ENCODE results near the gene ZNF335.

The ZNF335 gene

GRCh38 chr20:45949542-45950329, 22.3 kb downstream of the ZNF335 start:
- peak; percentile 69 for DNase-seq

DNA sequence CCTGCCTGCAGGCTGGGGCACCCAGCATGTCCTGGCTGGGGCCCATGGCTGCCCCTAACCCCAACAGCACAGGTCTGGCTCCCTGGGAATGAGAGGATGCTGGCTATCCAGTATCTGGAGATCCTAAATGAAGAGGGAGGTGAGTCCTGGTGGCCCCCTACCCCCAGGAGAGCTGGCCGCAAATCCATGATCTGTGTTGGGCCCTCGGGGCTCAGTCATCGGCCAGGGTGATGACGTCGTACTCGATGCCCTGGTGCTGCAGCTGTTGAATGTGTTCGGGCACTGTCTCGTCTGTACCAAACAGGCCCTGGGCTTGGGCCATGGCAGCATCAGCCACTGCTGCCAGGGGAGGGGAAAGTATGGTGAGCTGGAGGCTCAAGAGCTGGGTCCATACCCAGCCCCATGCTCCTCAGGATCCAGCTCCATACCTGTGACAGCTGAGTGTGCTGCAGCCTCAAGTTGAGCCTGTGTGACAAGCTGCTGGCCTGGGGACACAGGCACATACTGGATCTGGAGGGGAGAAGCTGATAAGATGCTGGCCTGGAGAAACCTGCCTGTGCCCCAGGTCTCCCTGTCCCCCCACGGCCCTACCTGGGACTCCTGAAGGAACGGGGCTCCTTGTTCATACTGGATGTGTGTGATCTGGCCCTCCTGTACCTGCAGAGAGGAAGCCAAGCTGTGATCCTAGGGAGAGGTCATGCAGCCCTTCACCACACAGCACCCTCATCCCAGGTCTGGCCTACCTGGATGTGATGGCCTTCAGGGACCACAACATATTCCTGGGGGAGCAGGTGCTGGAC, 23.1 kb downstream of the ZNF335 start:
- no peak for DNase-seq

DNA sequence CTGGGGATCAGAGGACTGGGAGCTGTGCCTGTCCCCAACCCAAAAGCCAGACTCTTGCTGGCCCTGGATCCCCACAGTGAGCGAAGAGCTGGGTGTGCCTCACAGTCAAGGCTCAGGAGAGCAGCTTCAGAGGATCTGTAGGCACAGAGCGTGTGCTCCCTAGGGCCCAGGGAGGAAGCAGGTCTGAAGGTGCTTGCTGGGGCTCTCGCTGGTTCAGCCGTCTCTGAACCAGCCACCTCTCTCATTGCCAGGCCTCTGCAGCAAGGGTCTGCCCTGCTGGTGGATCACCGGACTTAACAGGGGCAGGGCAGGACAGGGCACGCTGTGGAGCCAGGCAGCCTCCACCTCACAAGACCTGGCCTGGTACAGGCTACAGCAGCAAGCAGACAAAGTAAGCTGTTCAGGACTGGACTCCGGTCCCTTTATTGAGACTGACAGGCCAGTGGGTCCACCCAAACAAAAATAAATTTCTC, 23.7 kb downstream of the ZNF335 start:
- DNase-seq: no peak

GRCh38 chr20:45947110-45947866, 24.7 kb downstream of the ZNF335 start:
- no peak for DNase-seq

DNA sequence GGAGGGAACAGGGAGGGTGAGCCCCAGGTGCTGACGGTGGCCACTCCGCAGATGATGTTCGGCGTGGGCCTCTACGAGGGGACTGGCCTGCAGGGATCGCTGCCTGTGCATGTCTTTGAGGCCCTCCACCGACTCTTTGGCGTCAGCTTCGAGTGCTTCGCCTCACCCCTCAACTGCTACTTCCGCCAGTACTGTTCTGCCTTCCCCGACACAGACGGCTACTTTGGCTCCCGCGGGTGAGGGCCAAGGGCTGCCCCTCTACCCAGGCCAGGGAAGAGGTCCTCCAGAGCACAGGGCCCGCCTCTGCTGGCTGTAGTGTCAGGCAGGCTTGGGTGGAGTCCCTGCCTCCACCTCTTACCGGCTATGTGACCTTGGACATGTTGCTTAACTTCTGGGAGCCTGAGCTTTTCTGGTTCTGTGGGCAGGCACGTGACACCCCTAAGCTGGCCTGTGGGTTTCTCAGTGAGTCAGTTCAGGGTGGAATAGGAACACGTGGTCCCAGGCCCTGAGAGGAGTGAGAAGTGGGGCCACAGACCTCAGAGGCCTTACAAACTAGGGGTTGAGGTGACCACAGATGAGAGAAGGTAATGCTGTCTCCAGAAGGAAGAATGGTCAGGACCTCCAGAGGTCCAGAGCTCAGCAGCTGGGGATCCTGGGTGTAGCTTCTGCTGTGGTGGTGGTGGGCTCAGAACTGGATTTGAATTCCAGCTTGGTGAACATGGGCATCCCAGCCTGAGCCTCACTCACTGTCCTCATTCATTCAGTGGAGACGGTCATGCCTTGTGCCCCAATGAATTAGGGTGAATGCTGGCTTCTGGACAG, 25.6 kb downstream of the ZNF335 start:
- DNase-seq: no peak

DNA sequence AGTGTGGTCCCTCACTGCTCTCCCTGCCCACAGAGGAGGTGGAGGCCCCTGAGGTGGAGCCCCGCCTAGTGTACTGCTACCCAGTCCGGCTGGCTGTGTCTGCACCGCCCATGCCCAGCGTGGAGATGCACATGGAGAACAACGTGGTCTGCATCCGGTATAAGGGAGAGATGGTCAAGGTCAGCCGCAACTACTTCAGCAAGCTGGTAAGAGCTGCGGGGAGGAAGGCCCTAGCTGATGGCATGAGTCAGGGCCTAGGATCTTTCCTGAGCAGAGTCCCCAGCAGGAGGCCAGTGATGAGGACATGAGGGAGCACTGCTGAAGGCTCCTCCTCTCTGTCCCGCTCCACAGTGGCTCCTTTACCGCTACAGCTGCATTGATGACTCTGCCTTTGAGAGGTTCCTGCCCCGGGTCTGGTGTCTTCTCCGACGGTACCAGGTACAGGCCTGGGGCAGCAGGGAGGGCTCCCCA, 26.3 kb downstream of the ZNF335 start:
- no peak for DNase-seq

GRCh38 chr20:45944965-45945677, 26.9 kb downstream of the ZNF335 start:
- DNase-seq: no peak

GRCh38 chr20:45944151-45944964, 27.6 kb downstream of the ZNF335 start:
- peak; percentile 88 for DNase-seq

DNA sequence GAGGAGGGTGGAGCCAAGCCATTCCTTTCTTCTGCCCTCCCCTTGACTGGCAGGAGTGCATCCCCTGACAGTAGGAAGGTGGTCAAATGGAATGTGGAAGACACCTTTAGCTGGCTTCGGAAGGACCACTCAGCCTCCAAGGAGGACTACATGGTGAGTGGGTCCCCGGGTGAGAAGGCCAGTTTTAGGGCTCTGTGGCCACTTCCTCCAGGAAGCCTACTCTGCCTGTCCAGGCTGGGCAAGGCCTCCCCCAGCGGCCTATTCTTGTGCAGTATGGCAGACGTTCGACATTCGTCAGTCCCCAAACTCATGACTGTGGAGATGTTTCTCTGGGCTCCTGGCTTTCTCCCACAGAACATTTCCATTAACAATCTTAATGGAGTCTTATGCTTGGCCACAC, 28.4 kb downstream of the ZNF335 start:
- DNase-seq: no peak

DNA sequence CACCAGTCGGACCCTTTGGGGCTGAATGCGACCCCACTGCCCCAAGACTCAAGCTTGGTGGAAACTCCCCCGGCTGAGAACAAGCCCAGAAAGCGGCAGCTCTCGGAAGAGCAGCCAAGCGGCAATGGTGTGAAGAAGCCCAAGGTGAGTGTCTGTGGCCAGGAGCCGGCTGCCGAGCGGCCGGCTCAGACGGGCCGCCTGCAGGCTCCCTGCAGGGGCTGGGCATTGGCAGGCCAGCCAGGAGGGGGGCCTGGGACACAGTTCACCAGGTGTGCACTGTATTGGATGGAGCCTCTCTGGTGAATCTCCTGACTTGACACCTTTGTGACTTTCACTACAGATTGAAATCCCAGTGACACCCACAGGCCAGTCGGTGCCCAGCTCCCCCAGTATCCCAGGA, 31.5 kb downstream of the ZNF335 start:
- DNase-seq: no peak

DNA sequence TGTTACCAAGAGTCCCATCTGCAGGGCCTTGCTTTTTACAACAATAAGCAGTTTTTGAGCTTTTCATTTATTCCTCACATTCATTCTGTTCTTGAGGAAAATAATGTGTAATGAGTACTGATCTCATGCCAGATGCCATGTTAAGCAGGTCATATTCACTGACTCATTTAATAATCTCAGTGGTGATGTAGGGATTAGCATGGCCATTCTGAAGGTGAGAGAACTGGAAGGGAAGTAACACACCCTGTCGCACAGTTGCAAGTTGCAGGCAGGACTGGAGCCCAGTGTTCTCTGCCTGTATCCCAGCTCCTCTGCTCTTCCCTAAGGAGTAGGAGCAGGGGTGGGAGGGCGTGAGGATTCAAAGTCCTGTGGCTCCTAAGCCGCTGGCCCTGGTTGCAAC, 31.9 kb downstream of the ZNF335 start:
- no peak for DNase-seq

GRCh38 chr20:45938727-45939438, 33.1 kb downstream of the ZNF335 start:
- peak; percentile 31 for DNase-seq

DNA sequence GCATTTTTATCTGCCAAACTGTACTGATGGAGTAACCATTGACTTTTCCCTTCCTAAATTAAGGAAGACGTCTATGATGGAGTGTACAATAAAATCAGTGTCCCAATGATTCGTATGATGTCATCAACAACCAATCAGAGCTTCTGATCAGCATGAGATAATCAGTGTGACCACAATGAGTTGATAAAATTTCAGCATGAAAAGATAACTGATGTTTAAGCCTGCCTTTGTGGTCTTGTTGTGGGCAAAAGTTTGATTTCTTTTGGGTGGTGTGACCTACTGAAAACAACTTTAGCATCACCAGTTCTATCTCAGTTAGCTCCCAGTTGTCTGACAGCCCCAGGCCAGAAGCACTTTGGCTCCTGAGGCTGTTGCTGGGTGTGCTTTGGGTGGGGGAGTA, 34.2 kb downstream of the ZNF335 start:
- DNase-seq: no peak

DNA sequence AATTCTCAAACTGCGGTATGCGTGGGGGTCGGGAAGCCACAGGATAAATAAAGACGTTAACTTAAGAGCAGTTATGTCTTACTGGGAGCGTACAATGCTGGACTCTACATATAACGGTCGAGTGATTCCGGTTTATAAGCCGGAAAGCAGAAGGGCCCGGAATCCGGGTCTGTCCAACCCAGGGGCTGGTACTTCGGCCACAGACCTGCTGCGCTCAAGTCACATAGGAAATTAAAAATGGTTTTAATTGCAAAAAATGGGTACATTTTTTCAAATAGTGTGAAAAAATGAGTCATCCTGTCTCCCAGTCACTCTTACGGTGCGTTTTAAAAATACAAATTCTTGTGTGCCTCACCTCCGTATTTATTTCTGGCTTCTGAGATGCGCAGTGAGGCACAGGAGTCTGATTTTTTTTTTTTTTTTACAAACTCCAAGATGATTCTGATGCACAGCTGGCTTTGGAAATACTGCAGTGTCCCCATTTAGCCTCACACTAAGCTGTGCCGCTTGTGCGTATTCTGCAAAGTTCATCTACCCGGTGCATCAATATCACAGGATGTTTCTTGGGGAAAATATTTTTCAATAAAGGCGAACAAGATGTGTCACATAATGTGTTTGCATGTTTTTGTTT, 36.5 kb downstream of the ZNF335 start:
- no peak for DNase-seq

DNA sequence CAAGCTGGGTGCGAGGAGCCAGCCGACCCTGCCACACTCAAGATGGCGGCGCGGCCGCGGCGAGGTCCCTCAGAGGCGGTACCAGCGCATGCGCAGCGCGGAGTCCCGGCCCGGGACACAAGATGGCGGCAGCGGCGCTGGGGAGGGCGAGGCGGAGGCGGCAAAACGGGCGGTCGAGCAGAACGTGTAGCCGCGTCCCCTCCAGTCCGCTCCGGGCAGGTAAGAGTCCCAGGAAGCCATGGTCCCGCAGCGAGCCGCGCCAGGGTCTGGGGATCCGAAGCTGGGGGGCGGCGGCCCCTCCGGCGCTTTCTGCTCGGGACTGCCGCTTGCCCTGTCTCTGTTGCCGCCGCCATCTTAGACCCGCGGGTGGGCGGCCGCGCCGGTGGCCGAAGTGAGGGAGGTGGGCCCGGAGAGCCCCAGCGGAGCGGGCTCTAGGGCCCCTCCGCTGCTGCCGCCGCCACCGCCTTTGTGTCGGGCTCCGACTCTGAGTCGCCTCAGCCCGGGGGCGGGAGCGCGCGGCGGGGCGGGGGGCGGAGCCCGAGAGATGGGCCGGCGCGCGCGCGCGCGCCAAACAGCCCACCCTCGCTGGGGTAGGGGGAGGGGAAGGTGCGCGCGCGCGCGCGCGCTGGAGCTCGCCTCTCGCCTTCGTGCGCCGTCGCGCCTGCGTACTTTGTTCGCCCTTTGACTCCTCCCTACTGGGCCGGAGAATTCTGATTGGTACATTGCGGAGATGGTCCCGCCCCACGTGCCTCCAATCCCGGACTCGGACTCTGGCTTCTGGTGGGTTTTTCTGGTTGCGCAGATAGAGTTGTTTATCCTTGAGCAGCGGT, 37.2 kb downstream of the ZNF335 start, which contains the start of gene PCIF1:
TSS of gene PCIF1 (plus strand) at position 98 of the 830 bp plus-strand sequence. CDS start 4,317 bp downstream, outside the sequence.
- DNase-seq: peak; percentile 99

DNA sequence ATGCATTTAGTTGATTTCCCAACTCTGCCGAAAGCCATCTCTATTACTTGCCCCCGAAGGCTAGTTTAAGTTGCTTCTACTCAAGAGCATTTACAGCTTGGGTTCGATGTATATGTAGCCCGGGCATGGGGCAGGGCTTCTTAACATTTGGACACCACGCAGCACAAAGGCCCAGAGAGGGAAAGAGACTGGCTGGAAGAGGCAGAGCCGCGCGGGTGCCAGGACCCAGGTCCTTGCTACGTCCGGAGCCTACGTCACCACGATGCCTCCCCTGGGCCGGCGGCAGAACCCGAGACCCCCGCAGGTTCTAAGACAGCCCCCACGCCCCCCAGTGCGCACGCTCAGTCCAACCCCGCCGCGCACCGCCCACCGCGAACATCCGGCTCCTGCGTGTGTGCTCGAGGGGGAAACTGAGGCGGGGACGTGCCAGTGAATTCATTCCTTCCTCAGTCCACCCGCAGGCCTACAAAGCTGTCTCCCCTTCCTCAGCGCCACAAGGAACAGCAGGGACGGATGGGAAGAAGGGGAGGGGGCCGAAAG, 37.9 kb downstream of the ZNF335 start:
- peak; percentile 81 for DNase-seq

- peak; percentile 96 for DNase-seq
Observed at GRCh38 chr20:45933266-45934045, 38.5 kb downstream of the ZNF335 start.

Data from DMS53 (cell line).